NCI-H2107 treated with DMSO at 0.1 percent for 48 hours (cell line): Measurements from ENCODE around the gene CCDC82.

Source experiments
- DNase-seq: peaks from one replicate; lab custom pipeline; 2025; ENCODE audit not compliant: unreplicated experiment; lab: John Stamatoyannopoulos, UW

Gene CCDC82

GRCh38 chr11:96309016-96309642 is 80.6 kb downstream of the CCDC82 start:
- DNase-seq, result no peak

- DNase-seq, result peak; percentile 39
Observed at GRCh38 chr11:96307776-96308140, 82.0 kb downstream of the CCDC82 start.

- DNase-seq, result peak; percentile 93
Observed at GRCh38 chr11:96306933-96307775, 82.6 kb downstream of the CCDC82 start.

GRCh38 chr11:96306600-96306932 is 83.1 kb downstream of the CCDC82 start:
- no peak for DNase-seq

- DNase-seq, result no peak
Observed at GRCh38 chr11:96306071-96306470, 83.6 kb downstream of the CCDC82 start.

GRCh38 chr11:96303980-96304379 is 85.7 kb downstream of the CCDC82 start:
- no peak for DNase-seq

GRCh38 chr11:96303064-96303463 is 86.6 kb downstream of the CCDC82 start:
- no peak for DNase-seq
